ENCODE data around the gene TCAF2.
"Not testable (repeated sequence)": the region's sequence is repeated elsewhere in the genome, so short reads cannot be mapped to it uniquely, and the experiment has no call there.

The TCAF2 gene

GRCh38 chr7:143649902-143650301 is 29.1 kb downstream of the TCAF2 start:
- DNase-seq; in situ Hi-C loops (cut with HindIII; ENCODE audit: low pct_ligation_motif_present, low pct_unique_long_range_greater_than_20kb, low sequenced_read_pairs): not testable (repeated sequence)

GRCh38 chr7:143650447-143650846 is 29.7 kb downstream of the TCAF2 start:
- in situ Hi-C loops (cut with HindIII; ENCODE audit: low pct_ligation_motif_present, low pct_unique_long_range_greater_than_20kb, low sequenced_read_pairs): not testable (repeated sequence)

More at GRCh38 chr7:143650447-143650846, 29.7 kb downstream of the TCAF2 start:
- DNase-seq: not testable (repeated sequence)

Data from ACHN (cell line).